HepG2 (cell line): ENCODE data around the gene TNS4. TPM values are rescaled to one million over a fixed set of nuclear protein-coding genes. Genes with fewer than 3 reads are reported as not detected.
A peak's percentile ranks its signal among the peaks of the same experiment; 100 is the strongest.

Experiments used
- ATAC-seq: fragments of 200-7000 bp; cut with Tn5 transposase; 3 replicates; pipeline ENCODE4 v1.9.1; 2020; ENCODE audit warnings: mild to moderate bottlenecking, moderate library complexity
- BruUV-seq: library from RNA; stranded (reverse); fragments of 400-500 nt; replicated peaks from 2 replicates; lab custom pipeline; 2021; lab: Mats Ljungman, UMichigan
- CTCF ChIA-PET: fragments of 300-600 bp; formaldehyde crosslinking; extraction: SDS; loops from one replicate; lab custom pipeline; 2021; ENCODE audit warnings: low total read pairs, inconsistent platforms, low intra/inter-chr PET ratio; lab: Yijun Ruan, JAX
- POLR2A ChIA-PET: fragments of 350-600 bp; sonication (Branson Sonifier 250); formaldehyde crosslinking; loops from one replicate; lab custom pipeline; 2020; ENCODE audit warnings: antibody characterized with exemption, inconsistent platforms; lab: Yijun Ruan, JAX
- DNase-seq: peaks from one replicate; pipeline ENCODE4 v3.0.0-alpha.2; 2015; ENCODE audit warnings: low spot score
- FAIRE-seq: peaks from 3 replicates; lab custom pipeline; 2011; peaks lifted over from hg19 to GRCh38; lab: Jason Lieb, UNC
- H2AFZ ChIP-seq: one replicate; pipeline ENCODE4 v1.6.1; 2011; ENCODE audit warnings: low read length, inconsistent platforms
- H3K27ac ChIP-seq: fragments of 300-600 bp; 3 replicates; pipeline ENCODE4 v1.8.0; 2011; ENCODE audit warnings: mixed run types, mild to moderate bottlenecking, mixed read lengths, low read length, inconsistent platforms; ENCODE audit not compliant: insufficient read depth; ENCODE audit errors: extremely low read length
- H3K27me3 ChIP-seq, 2 experiments: fragments of 200-600 bp in 1 of 2; 2 replicates in 1 of 2; 3 replicates in 1 of 2; pipeline versions ENCODE4 v1.6.0 to v1.8.0; 2011; ENCODE audit warnings: low read length in 2 of 2, mild to moderate bottlenecking in 2 of 2, moderate library complexity in 2 of 2, inconsistent platforms in 1 of 2; ENCODE audit not compliant: insufficient read depth in 2 of 2, control insufficient read depth in 1 of 2
- H3K36me3 ChIP-seq, 2 experiments: fragments of 200-600 bp in 1 of 2; replicated peaks in 1 of 2; 2 replicates in 1 of 2; 3 replicates in 1 of 2; pipeline versions ENCODE4 v1.5.1 to v1.8.0; 2011; ENCODE audit warnings: low read length in 2 of 2, inconsistent platforms in 1 of 2; ENCODE audit not compliant: insufficient read depth in 2 of 2, control insufficient read depth in 1 of 2
- H3K4me1 ChIP-seq: 2 replicates; pipeline ENCODE4 v1.5.1; 2012; ENCODE audit warnings: low read length, inconsistent platforms; ENCODE audit not compliant: insufficient read depth
- H3K4me2 ChIP-seq: 2 replicates; pipeline ENCODE4 v1.6.0; 2011; ENCODE audit warnings: low read depth, low read length, inconsistent platforms
- H3K4me3 ChIP-seq, 3 experiments: fragments of 200-600 bp in 1 of 3; sonication (generic), shearing (Covaris generic) in 1 of 3; replicated peaks in 1 of 3; 2 replicates each; pipeline ENCODE4 v1.5.1; 2011 to 2016; ENCODE audit warnings: low read length in 3 of 3, inconsistent platforms in 2 of 3, low read depth in 2 of 3, mild to moderate bottlenecking in 2 of 3, control low read depth in 1 of 3, mixed read lengths in 1 of 3; ENCODE audit not compliant: insufficient read depth in 1 of 3
- H3K79me2 ChIP-seq: one replicate; pipeline ENCODE4 v1.6.1; 2011; ENCODE audit warnings: low read length, inconsistent platforms; ENCODE audit not compliant: insufficient read depth
- H3K9ac ChIP-seq: 2 replicates; pipeline ENCODE4 v1.6.0; 2011; ENCODE audit warnings: mild to moderate bottlenecking, low read depth, low read length, inconsistent platforms; ENCODE audit not compliant: insufficient read depth
- H3K9me3 ChIP-seq: 2 replicates; pipeline ENCODE4 v1.5.1; 2012; ENCODE audit warnings: mild to moderate bottlenecking, low read length
- H4K20me1 ChIP-seq: 2 replicates; pipeline ENCODE4 v1.6.0; 2011; ENCODE audit warnings: inconsistent platforms, mild to moderate bottlenecking, low read length, moderate library complexity; ENCODE audit not compliant: insufficient read depth
- CEBPB ChIP-seq: IDR thresholded peaks from 2 replicates; pipeline ENCODE4 v1.6.1; 2011; ENCODE audit warnings: low read depth, low read length, improper control_type of control experiment, borderline replicate concordance
- LCORL ChIP-seq, 2 experiments: fragments of 450-650 bp in 1 of 2; sonication (generic) in 1 of 2; formaldehyde crosslinking in 1 of 2; IDR thresholded peaks; 2 replicates each; pipeline versions ENCODE4 v1.5.0 to v1.6.1; 2017 to 2020; ENCODE audit warnings: antibody characterized with exemption in 1 of 2, missing genetic modification reagents in 1 of 2
- NFE2L1 ChIP-seq: sonication (generic); formaldehyde crosslinking; IDR thresholded peaks from 2 replicates; pipeline ENCODE4 v1.4.0; 2020; ENCODE audit warnings: missing genetic modification reagents, mild to moderate bottlenecking, borderline replicate concordance
- NFYB ChIP-seq: sonication (generic); formaldehyde crosslinking; IDR thresholded peaks from 2 replicates; pipeline ENCODE4 v1.4.0; 2020; ENCODE audit warnings: missing genetic modification reagents
- POLR2G ChIP-seq: fragments of 200-400 bp; formaldehyde crosslinking; IDR thresholded peaks from 2 replicates; pipeline ENCODE4 v1.6.1; 2018; ENCODE audit warnings: mild to moderate bottlenecking, low read depth, low read length, moderate library complexity
- SIX4 ChIP-seq: sonication (generic); formaldehyde crosslinking; IDR thresholded peaks from 2 replicates; pipeline ENCODE4 v1.4.0; 2020; ENCODE audit warnings: missing genetic modification reagents
- ZFP37 ChIP-seq: sonication (generic); formaldehyde crosslinking; IDR thresholded peaks from 2 replicates; pipeline ENCODE4 v1.4.0; 2020; ENCODE audit warnings: missing genetic modification reagents, borderline replicate concordance
- ZMAT3 ChIP-seq: sonication (generic); formaldehyde crosslinking; conservative IDR thresholded peaks from 2 replicates; pipeline ENCODE4 v1.7.0; 2021; ENCODE audit warnings: missing genetic modification reagents
- ZMYM3 ChIP-seq: sonication (generic); formaldehyde crosslinking; IDR thresholded peaks from 2 replicates; pipeline ENCODE4 v1.5.1; 2020; ENCODE audit warnings: mild to moderate bottlenecking, missing genetic modification reagents
- ZNF383 ChIP-seq: sonication (generic); formaldehyde crosslinking; IDR thresholded peaks from 2 replicates; pipeline ENCODE4 v1.4.0; 2020; ENCODE audit warnings: missing genetic modification reagents, mild to moderate bottlenecking, borderline replicate concordance
- WGBS: methylation state at CpG from one replicate; pipeline ENCODE4 v1.1.6; 2017; ENCODE audit warnings: low lambda C conversion rate; 5-methylcytosine and 5-hydroxymethylcytosine counted together
- in situ Hi-C: cut with HindIII; loops from 2 replicates; pipeline ENCODE4 v1.10.0; 2017; ENCODE audit warnings: low pct_unique_long_range_greater_than_20kb; ENCODE audit not compliant: extremely low pct_ligation_motif_present
- intact Hi-C: fragments of 100-400 bp; cut with micrococcal nuclease; formaldehyde crosslinking; loops from one replicate; pipeline ENCODE4 v1.10.0; 2022; ENCODE audit not compliant: unreplicated experiment
- polyA plus RNA-seq, 8 experiments: library from polyadenylated mRNA; depleted of rRNA in 3 of 8; stranded (reverse) in 7 of 8; unstranded in 1 of 8; fragments of >200 nt; fragmentation: Illumina TruSeq in 4 of 8; extraction: Trizol in 4 of 8; gene quantifications; 2 replicates each; pipeline versions ENCODE4 v1.2.1 to v1.2.3, GENCODE V29; 2011 to 2016; ENCODE audit warnings: low read depth in 4 of 8, missing spikeins in 1 of 8, mixed read lengths in 1 of 8; ENCODE audit not compliant: insufficient read depth in 1 of 8
- total RNA-seq, 5 experiments: library from RNA; depleted of rRNA; stranded (reverse); fragments of >200 nt; fragmentation: Illumina TruSeq; extraction: Trizol; gene quantifications; 2 replicates each; pipeline ENCODE4 v1.2.3, GENCODE V29; 2016; ENCODE audit warnings: low read depth in 1 of 5
- TF ChIP-seq, protein P1 (sequence below): sonication (generic); formaldehyde crosslinking; IDR thresholded peaks from 2 replicates; pipeline ENCODE4 v1.4.0; 2020; ENCODE audit warnings: missing genetic modification reagents, borderline replicate concordance

The TNS4 gene
- total and polyA plus RNA-seq, 2 of the 13 experiments (the other 11 are each of a cell fraction or from before 2014, with no cell fraction given): 0.58 to 2.1 TPM

DNA sequence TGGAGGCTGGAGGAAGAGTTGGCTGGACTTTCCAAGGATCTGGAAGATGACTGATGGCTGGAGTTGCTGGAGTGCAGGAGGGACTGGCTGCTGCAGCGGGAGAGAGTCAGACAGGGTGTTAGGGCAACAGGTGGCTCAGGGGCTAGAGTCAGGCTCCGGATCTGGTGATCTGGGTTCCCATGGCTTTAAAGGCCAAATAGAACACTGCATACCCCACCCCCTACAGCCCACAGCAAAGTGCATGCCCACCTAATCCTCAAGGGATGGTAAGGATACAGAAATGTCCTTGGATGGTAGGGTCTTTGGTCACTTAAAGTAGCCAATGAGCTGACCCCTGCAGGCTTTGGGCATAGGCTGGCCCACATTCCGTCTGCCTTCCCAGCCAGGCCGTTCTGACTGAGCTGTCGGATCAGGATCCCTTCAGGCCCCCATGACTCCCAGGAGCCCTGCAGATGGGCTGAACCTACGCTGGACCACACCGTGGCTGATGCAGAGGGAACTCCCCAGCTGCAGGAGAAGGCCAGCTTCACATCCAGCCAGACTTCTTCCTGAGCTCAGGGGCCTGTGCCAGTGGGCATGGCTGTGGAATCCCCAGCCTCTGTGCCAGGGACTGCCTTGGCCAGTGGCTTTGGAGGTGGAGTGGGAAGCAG lies 13.9 kb downstream of the TNS4 start:
- H2AFZ ChIP-seq: no peak overlapping the region
- H3K27ac ChIP-seq: no peak overlapping the region
- ATAC-seq (no peak), DNase-seq (no peak), FAIRE-seq (no peak)
- in situ Hi-C loops: no loop called here
- 100% methylated on average over 2 of the region's 7 CpGs for whole genome bisulfite sequencing
- ChIA-PET POLR2A (no interaction called here), CTCF (no interaction called here)
- peaks cover 42% of the 10 kb centered on the region for H3K4me1 ChIP-seq
- TF ChIP-seq ZFP37 (CRISPR knock-in tag) (no peak), POLR2G (peak; percentile 30)
- H3K4me2 ChIP-seq: no peak overlapping the region
- no peaks in the 10 kb centered on the region for H3K36me3 ChIP-seq
- no peaks in the 10 kb centered on the region for H3K27me3 ChIP-seq
- BruUV-seq: no TSS peak
- no peak overlapping the region for H3K9ac ChIP-seq
- no peaks in the 10 kb centered on the region for H4K20me1 ChIP-seq
- intact Hi-C loops: no loop called here
- no peaks in the 10 kb centered on the region for H3K79me2 ChIP-seq
- H3K9me3 ChIP-seq: no peaks in the 10 kb centered on the region
- H3K4me3 ChIP-seq: no peak overlapping the region

DNA sequence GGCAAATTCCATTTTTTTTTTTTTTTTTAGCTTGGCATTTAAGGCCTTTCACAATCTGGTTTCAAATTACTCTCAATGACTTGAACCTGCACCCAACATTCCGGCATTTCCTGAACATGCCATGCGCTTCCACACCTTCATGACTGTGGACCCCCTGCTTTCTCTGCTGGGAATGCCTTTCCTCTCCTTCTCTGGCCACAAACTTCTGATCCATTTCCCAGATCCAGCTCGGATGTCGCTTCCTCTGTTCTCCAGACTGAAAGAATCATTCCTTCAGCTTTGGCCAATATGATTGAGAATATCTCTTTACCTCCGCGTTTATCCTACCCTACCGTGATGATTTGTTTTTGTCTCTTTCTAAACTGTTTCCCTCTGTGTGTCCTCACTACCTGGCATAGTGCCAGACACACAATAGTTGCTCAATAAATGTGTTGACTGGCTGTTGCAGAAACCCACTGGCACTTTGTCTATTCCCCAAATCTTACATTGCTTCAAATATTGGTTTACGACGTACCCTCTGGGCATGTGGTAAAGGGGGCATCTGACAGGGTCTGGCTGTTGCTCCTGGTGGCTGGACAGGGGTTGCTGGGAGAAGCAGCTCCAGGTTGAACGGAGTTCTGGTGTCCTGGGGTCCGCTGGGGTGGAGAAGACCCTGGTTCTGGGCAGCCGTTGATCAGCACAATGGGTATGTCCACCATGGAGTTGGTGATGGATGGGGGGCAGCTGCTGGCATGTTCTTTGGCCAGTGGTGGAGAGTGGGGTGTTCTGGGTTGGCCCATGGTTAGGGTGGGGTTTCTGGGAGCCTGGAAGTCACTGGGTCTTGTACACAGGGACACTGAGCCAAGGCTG lies 14.7 kb downstream of the TNS4 start:
- ATAC-seq: no peak
- Histone ChIP-seq H3K79me2 (no peaks in the 10 kb centered on the region), H3K4me2 (no peak overlapping the region), H2AFZ (no peak overlapping the region), H3K4me1 (peaks cover 49% of the 10 kb centered on the region), H3K27me3 (no peaks in the 10 kb centered on the region), H3K27ac (no peak overlapping the region), H3K36me3 (no peaks in the 10 kb centered on the region), H3K9ac (no peak overlapping the region), H3K4me3 (no peak overlapping the region), H4K20me1 (no peaks in the 10 kb centered on the region), H3K9me3 (no peaks in the 10 kb centered on the region)
- CTCF ChIA-PET: no interaction called here
- WGBS: 57% methylated on average over 12 of the region's 12 CpGs
- no TSS peak for BruUV-seq
- POLR2A ChIA-PET: interaction anchor here (1.0 to 1.4 kb wide), 2 partner anchors 10 to 62 kb away, joined by 3 read pairs; no protein-coding TSS in a partner anchor
- intact Hi-C loops (no loop called here), in situ Hi-C loops (no loop called here)
- FAIRE-seq: no peak
- DNase-seq: no peak
- TF ChIP-seq SIX4 (peak; percentile 93), NFYB (no peak), LCORL (IDR thresholded peaks at IDR 0.05) (peak; percentile 99), LCORL (CRISPR knock-in tag; IDR thresholded peaks at IDR 0.05) (peak; percentile 25; the same call in 1 of the 2 replicates), ZMYM3 (CRISPR knock-in tag) (0 out of 2 replicates have a peak, but pooled peaks have one; percentile 25), NFE2L1 (no peak), ZMAT3 (no peak), CEBPB (peak; percentile 60; the same call in 1 of the 2 replicates), ZNF383 (no peak)
- TF ChIP-seq, protein P1, sequence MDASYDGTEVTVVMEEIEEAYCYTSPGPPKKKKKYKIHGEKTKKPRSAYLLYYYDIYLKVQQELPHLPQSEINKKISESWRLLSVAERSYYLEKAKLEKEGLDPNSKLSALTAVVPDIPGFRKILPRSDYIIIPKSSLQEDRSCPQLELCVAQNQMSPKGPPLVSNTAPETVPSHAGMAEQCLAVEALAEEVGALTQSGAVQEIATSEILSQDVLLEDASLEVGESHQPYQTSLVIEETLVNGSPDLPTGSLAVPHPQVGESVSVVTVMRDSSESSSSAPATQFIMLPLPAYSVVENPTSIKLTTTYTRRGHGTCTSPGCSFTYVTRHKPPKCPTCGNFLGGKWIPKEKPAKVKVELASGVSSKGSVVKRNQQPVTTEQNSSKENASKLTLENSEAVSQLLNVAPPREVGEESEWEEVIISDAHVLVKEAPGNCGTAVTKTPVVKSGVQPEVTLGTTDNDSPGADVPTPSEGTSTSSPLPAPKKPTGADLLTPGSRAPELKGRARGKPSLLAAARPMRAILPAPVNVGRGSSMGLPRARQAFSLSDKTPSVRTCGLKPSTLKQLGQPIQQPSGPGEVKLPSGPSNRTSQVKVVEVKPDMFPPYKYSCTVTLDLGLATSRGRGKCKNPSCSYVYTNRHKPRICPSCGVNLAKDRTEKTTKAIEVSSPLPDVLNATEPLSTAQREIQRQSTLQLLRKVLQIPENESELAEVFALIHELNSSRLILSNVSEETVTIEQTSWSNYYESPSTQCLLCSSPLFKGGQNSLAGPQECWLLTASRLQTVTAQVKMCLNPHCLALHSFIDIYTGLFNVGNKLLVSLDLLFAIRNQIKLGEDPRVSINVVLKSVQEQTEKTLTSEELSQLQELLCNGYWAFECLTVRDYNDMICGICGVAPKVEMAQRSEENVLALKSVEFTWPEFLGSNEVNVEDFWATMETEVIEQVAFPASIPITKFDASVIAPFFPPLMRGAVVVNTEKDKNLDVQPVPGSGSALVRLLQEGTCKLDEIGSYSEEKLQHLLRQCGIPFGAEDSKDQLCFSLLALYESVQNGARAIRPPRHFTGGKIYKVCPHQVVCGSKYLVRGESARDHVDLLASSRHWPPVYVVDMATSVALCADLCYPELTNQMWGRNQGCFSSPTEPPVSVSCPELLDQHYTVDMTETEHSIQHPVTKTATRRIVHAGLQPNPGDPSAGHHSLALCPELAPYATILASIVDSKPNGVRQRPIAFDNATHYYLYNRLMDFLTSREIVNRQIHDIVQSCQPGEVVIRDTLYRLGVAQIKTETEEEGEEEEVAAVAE (CRISPR knock-in tag): no peak
